T-helper 17 cell (primary cell): ENCODE measurements around the gene TYRO3. TPM values are rescaled to one million over a fixed set of nuclear protein-coding genes. Genes with fewer than 3 reads are reported as not detected.

Experiments
- ATAC-seq: fragments of 150-1000 bp; cut with Tn5 transposase; 2 replicates; pipeline ENCODE4 v1.10.0; 2021; ENCODE audit warnings: mild to moderate bottlenecking, moderate library complexity
- DNase-seq, 3 donors: peaks; one replicate each; pipeline versions ENCODE4 v3.0.0 to v3.0.0-alpha.2; 2020 to 2021
- H3K9me3 ChIP-seq: one replicate; pipeline ENCODE4 v1.7.0; 2013; ENCODE audit warnings: low read length, mild to moderate bottlenecking; ENCODE audit not compliant: control insufficient read depth, poor library complexity, severe bottlenecking
- H3K27ac Mint-ChIP-seq: one replicate; pipeline ENCODE4 v1.8.0; 2022; ENCODE audit warnings: mild to moderate bottlenecking, moderate library complexity, mixed read lengths
- H3K27me3 Mint-ChIP-seq: one replicate; pipeline ENCODE4 v1.8.0; 2022; ENCODE audit warnings: mixed read lengths
- H3K36me3 Mint-ChIP-seq: one replicate; pipeline ENCODE4 v1.8.0; 2022; ENCODE audit warnings: low read depth, mixed read lengths
- H3K4me1 Mint-ChIP-seq: one replicate; pipeline ENCODE4 v1.8.0; 2022; ENCODE audit warnings: mild to moderate bottlenecking, mixed read lengths
- H3K4me3 Mint-ChIP-seq: one replicate; pipeline ENCODE4 v1.8.0; 2022; ENCODE audit warnings: mild to moderate bottlenecking, moderate library complexity, mixed read lengths
- total RNA-seq, 4 donors: library from RNA in 2 of 4; stranded (reverse) in 2 of 4; gene quantifications; one replicate each; pipeline ENCODE4 v1.2.3 and lab custom pipeline; 2022 to 2026

The TYRO3 gene
- total RNA-seq, 2 donors from 2014 or later: 0.75 to 0.89 TPM

- ATAC-seq: no peak
- Mint-ChIP-seq H3K36me3 (no peaks in the 10 kb centered on the region), H3K4me3 (no peak overlapping the region), H3K27me3 (no peaks in the 10 kb centered on the region), H3K27ac (no peak overlapping the region), H3K4me1 (peaks cover 6% of the 10 kb centered on the region)
- no peaks in the 10 kb centered on the region for H3K9me3 ChIP-seq
- DNase-seq: no peak
Measured at GRCh38 chr15:41570764-41571163, 11.8 kb downstream of the TYRO3 start.

- Mint-ChIP-seq H3K27ac (no peak overlapping the region), H3K36me3 (no peaks in the 10 kb centered on the region), H3K4me1 (peaks cover 6% of the 10 kb centered on the region), H3K27me3 (no peaks in the 10 kb centered on the region), H3K4me3 (no peak overlapping the region)
- no peaks in the 10 kb centered on the region for H3K9me3 ChIP-seq
- ATAC-seq (no peak), DNase-seq (no peak)
Measured at GRCh38 chr15:41571948-41572347, 12.9 kb downstream of the TYRO3 start.

GRCh38 chr15:41572866-41573265 lies 13.9 kb downstream of the TYRO3 start:
- H3K36me3 Mint-ChIP-seq: no peaks in the 10 kb centered on the region
- no peak overlapping the region for H3K27ac Mint-ChIP-seq
- no peaks in the 10 kb centered on the region for H3K4me1 Mint-ChIP-seq
- no peak overlapping the region for H3K4me3 Mint-ChIP-seq
- no peaks in the 10 kb centered on the region for H3K9me3 ChIP-seq
- no peaks in the 10 kb centered on the region for H3K27me3 Mint-ChIP-seq
- DNase-seq (no peak), ATAC-seq (no peak)

GRCh38 chr15:41573396-41573795 lies 14.4 kb downstream of the TYRO3 start:
- no peak for DNase-seq
- Mint-ChIP-seq H3K4me3 (no peak overlapping the region), H3K27ac (no peak overlapping the region), H3K36me3 (no peaks in the 10 kb centered on the region), H3K27me3 (no peaks in the 10 kb centered on the region), H3K4me1 (no peaks in the 10 kb centered on the region)
- ATAC-seq: no peak
- no peaks in the 10 kb centered on the region for H3K9me3 ChIP-seq

GRCh38 chr15:41574158-41574557 lies 15.1 kb downstream of the TYRO3 start:
- no peaks in the 10 kb centered on the region for H3K36me3 Mint-ChIP-seq
- ATAC-seq (no peak), DNase-seq (no peak)
- H3K4me1 Mint-ChIP-seq: no peaks in the 10 kb centered on the region
- no peaks in the 10 kb centered on the region for H3K9me3 ChIP-seq
- no peak overlapping the region for H3K27ac Mint-ChIP-seq
- H3K27me3 Mint-ChIP-seq: no peaks in the 10 kb centered on the region
- H3K4me3 Mint-ChIP-seq: no peak overlapping the region

GRCh38 chr15:41575282-41575681 lies 16.3 kb downstream of the TYRO3 start:
- Mint-ChIP-seq H3K27me3 (no peaks in the 10 kb centered on the region), H3K4me1 (no peaks in the 10 kb centered on the region), H3K27ac (no peak overlapping the region), H3K36me3 (no peaks in the 10 kb centered on the region), H3K4me3 (no peak overlapping the region)
- no peak for DNase-seq
- no peaks in the 10 kb centered on the region for H3K9me3 ChIP-seq
- no peak for ATAC-seq

- no peaks in the 10 kb centered on the region for H3K4me1 Mint-ChIP-seq
- no peak for ATAC-seq
- H3K27me3 Mint-ChIP-seq: peaks cover 13% of the 10 kb centered on the region
Measured at GRCh38 chr15:41577863-41578735, 19.1 kb downstream of the TYRO3 start.

GRCh38 chr15:41578736-41579383 lies 19.8 kb downstream of the TYRO3 start:
- ATAC-seq (no peak), DNase-seq (no peak)
- Mint-ChIP-seq H3K4me3 (no peak overlapping the region), H3K36me3 (no peaks in the 10 kb centered on the region), H3K4me1 (no peaks in the 10 kb centered on the region), H3K27ac (no peak overlapping the region), H3K27me3 (peaks cover 21% of the 10 kb centered on the region)
- no peaks in the 10 kb centered on the region for H3K9me3 ChIP-seq

More at GRCh38 chr15:41577863-41578735, 19.1 kb downstream of the TYRO3 start:
- no peaks in the 10 kb centered on the region for H3K36me3 Mint-ChIP-seq
- H3K4me3 Mint-ChIP-seq: no peak overlapping the region
- no peak overlapping the region for H3K27ac Mint-ChIP-seq
- no peaks in the 10 kb centered on the region for H3K9me3 ChIP-seq
- no peak for DNase-seq

GRCh38 chr15:41581110-41581509 lies 22.1 kb downstream of the TYRO3 start:
- no peak overlapping the region for H3K27ac Mint-ChIP-seq
- H3K9me3 ChIP-seq: no peaks in the 10 kb centered on the region
- H3K27me3 Mint-ChIP-seq: peaks cover 32% of the 10 kb centered on the region
- ATAC-seq: no peak
- H3K4me1 Mint-ChIP-seq: peaks cover 5% of the 10 kb centered on the region
- no peak for DNase-seq
- no peak overlapping the region for H3K4me3 Mint-ChIP-seq
- no peaks in the 10 kb centered on the region for H3K36me3 Mint-ChIP-seq

GRCh38 chr15:41583795-41584194 lies 24.8 kb downstream of the TYRO3 start:
- Mint-ChIP-seq H3K4me3 (no peak overlapping the region), H3K4me1 (peaks cover 5% of the 10 kb centered on the region), H3K27me3 (peaks cover 40% of the 10 kb centered on the region), H3K27ac (no peak overlapping the region), H3K36me3 (no peaks in the 10 kb centered on the region)
- ATAC-seq (no peak), DNase-seq (no peak)
- H3K9me3 ChIP-seq: no peaks in the 10 kb centered on the region

GRCh38 chr15:41584636-41585126 lies 25.7 kb downstream of the TYRO3 start:
- H3K27ac Mint-ChIP-seq: no peak overlapping the region
- ATAC-seq: no peak

GRCh38 chr15:41585127-41586047 lies 26.4 kb downstream of the TYRO3 start:
- peaks cover 5% of the 10 kb centered on the region for H3K4me1 Mint-ChIP-seq
- peaks cover 40% of the 10 kb centered on the region for H3K27me3 Mint-ChIP-seq
- DNase-seq: peak in 1 of 3 donors; percentile 9
- no peak overlapping the region for H3K27ac Mint-ChIP-seq
- no peaks in the 10 kb centered on the region for H3K36me3 Mint-ChIP-seq
- H3K4me3 Mint-ChIP-seq: peak overlapping the region; percentile 82
- no peaks in the 10 kb centered on the region for H3K9me3 ChIP-seq
- peak; percentile 81 for ATAC-seq

More at GRCh38 chr15:41584636-41585126, 25.7 kb downstream of the TYRO3 start:
- Mint-ChIP-seq H3K4me1 (peaks cover 5% of the 10 kb centered on the region), H3K36me3 (no peaks in the 10 kb centered on the region), H3K27me3 (peaks cover 40% of the 10 kb centered on the region), H3K4me3 (peak overlapping the region; percentile 82)
- no peak for DNase-seq
- no peaks in the 10 kb centered on the region for H3K9me3 ChIP-seq
